PC-9 (cell line): ENCODE data around the gene PLXNC1.

ENCODE experiments used
- EZH2 ChIP-seq: fragments of 200-600 bp; sonication (generic); IDR thresholded peaks from 2 replicates; pipeline ENCODE4 v1.8.0; 2017; ENCODE audit warnings: antibody characterized with exemption, low read depth
- TF ChIP-seq, protein P1 (sequence below): fragments of 200-600 bp; sonication (generic); conservative IDR thresholded peaks from 2 replicates; pipeline ENCODE4 v1.6.1; 2017; ENCODE audit warnings: mixed run types, antibody characterized with exemption, mild to moderate bottlenecking, moderate library complexity

DNA sequence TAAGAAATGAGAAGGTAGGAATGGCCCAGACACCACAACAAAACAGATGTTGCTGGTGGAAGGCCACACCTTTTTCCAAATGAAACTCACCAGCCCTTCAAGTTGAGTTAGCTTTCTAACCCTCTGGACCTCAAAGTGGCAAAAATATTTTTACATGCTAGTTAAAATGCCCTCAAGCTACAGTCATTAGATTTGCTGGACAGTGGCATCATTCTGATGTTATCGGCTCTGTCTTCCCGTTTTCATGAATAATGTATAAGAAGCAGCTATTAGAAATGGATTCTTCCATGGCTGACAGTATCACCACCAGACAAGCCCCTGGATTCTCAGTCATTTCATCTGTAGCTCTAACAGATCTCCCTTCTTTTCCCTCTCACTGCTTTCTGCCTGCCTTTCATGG is 37.1 kb upstream of the PLXNC1 start:
- TF ChIP-seq, protein P1, sequence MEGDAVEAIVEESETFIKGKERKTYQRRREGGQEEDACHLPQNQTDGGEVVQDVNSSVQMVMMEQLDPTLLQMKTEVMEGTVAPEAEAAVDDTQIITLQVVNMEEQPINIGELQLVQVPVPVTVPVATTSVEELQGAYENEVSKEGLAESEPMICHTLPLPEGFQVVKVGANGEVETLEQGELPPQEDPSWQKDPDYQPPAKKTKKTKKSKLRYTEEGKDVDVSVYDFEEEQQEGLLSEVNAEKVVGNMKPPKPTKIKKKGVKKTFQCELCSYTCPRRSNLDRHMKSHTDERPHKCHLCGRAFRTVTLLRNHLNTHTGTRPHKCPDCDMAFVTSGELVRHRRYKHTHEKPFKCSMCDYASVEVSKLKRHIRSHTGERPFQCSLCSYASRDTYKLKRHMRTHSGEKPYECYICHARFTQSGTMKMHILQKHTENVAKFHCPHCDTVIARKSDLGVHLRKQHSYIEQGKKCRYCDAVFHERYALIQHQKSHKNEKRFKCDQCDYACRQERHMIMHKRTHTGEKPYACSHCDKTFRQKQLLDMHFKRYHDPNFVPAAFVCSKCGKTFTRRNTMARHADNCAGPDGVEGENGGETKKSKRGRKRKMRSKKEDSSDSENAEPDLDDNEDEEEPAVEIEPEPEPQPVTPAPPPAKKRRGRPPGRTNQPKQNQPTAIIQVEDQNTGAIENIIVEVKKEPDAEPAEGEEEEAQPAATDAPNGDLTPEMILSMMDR: no peak
- no peak for TF ChIP-seq EZH2
